CMK (cell line): ENCODE results near the gene LSM5.

Experiments used
- DNase-seq: peaks from one replicate; pipeline ENCODE4 v3.0.0-alpha.2; 2010; ENCODE audit warnings: low read depth

Gene LSM5

GRCh38 chr7:32459788-32460187 lies 30.4 kb downstream of the LSM5 start:
- no peak for DNase-seq

- no peak for DNase-seq
Observed at GRCh38 chr7:32458025-32458424, 32.2 kb downstream of the LSM5 start.

GRCh38 chr7:32453341-32454011 lies 36.7 kb downstream of the LSM5 start:
- no peak for DNase-seq

- no peak for DNase-seq
Observed at GRCh38 chr7:32447218-32447617, 43.0 kb downstream of the LSM5 start.

GRCh38 chr7:32436146-32436928 lies 53.8 kb downstream of the LSM5 start:
- no peak for DNase-seq
